Measurements from ENCODE around the gene BRAP.

DNA sequence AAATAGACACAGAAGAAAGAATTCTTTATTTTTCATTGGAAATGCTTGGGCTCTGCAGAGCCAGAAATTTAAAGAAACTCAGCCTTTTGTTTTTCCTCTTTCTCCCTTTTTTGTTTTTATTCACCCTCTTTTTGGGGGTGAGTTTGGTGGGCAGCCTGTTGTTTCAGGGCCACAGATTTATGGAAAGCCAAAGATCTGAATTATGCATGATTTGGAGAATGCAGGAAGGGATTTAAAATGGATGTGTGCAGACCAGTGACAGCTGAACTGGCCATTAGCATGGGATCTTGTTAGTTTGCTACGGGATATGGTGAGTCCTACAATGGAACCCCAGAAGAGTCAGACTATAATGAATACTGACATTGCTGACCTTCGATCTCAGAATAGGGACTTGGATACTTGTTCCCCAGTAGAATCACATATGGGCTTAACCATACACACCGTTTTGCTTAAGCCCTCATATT lies 79.0 kb downstream of the BRAP start:
- TF ChIP-seq EZH2 (IDR thresholded peaks at IDR 0.05; ENCODE audit: low read length), result no peak
- TF ChIP-seq, protein P1, sequence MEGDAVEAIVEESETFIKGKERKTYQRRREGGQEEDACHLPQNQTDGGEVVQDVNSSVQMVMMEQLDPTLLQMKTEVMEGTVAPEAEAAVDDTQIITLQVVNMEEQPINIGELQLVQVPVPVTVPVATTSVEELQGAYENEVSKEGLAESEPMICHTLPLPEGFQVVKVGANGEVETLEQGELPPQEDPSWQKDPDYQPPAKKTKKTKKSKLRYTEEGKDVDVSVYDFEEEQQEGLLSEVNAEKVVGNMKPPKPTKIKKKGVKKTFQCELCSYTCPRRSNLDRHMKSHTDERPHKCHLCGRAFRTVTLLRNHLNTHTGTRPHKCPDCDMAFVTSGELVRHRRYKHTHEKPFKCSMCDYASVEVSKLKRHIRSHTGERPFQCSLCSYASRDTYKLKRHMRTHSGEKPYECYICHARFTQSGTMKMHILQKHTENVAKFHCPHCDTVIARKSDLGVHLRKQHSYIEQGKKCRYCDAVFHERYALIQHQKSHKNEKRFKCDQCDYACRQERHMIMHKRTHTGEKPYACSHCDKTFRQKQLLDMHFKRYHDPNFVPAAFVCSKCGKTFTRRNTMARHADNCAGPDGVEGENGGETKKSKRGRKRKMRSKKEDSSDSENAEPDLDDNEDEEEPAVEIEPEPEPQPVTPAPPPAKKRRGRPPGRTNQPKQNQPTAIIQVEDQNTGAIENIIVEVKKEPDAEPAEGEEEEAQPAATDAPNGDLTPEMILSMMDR (optimal IDR thresholded peaks at IDR 0.05 in 1 of 3, IDR thresholded peaks at IDR 0.05 in 1 of 3, conservative IDR thresholded peaks at IDR 0.05 in 1 of 3; ENCODE audit: extremely low read depth in 1 of 3, insufficient read depth in 2 of 3, low read length in 3 of 3), result no peak

Data from keratinocyte (primary cell).